Measurements from ENCODE around the gene LRRC72. TPM values are rescaled to one million over a fixed set of nuclear protein-coding genes. Genes with fewer than 3 reads are reported as not detected.
"Not testable (repeated sequence)": the region's sequence is repeated elsewhere in the genome, so short reads cannot be mapped to it uniquely, and the experiment has no call there.

LRRC72 gene
- polyA plus RNA-seq, 1 donor (not counting 4 experiments of a cell fraction or from before 2014, with no cell fraction given), result not detected

DNA sequence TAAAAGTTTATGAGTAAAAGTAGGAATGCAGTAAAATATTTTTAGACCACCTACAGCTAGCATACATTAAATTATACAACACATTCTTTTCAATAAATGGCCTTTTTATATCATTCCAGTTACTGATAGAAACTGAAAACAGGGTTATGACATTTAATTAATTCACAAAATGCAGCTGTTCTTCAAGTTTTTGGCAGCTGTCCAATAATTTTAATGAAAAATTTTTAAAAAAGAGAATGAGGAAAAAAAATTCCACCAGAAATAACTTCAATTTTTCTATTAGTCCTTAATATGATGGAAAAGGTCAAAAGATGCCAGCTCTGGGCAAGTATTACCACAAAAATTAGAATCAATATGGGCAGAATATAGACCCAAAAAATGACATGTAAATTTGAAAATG, 11.9 kb upstream of the LRRC72 start:
- Histone ChIP-seq H3K36me3 (ENCODE audit: control insufficient read depth in 2 of 2, extremely low read depth in 1 of 2, insufficient read depth in 2 of 2, low read length in 2 of 2) (no peaks in the 10 kb centered on the region), H3K27me3 (ENCODE audit: control insufficient read depth, extremely low read depth, insufficient read depth, low read length) (no peaks in the 10 kb centered on the region), H3K4me1 (ENCODE audit: control insufficient read depth, extremely low read depth, insufficient read depth, low read length) (no peaks in the 10 kb centered on the region), H3K4me3 (ENCODE audit: control insufficient read depth in 2 of 3, extremely low read depth in 1 of 3, insufficient read depth in 2 of 3, low read depth in 1 of 3, low read length in 3 of 3) (no peak overlapping the region), H3K9ac (ENCODE audit: control insufficient read depth, extremely low read depth, insufficient read depth, low read length) (no peak overlapping the region), H3K27ac (ENCODE audit: control insufficient read depth, insufficient read depth, low read length) (no peak overlapping the region), H3K79me2 (ENCODE audit: control insufficient read depth, insufficient read depth, low read length) (no peaks in the 10 kb centered on the region), H4K20me1 (ENCODE audit: control insufficient read depth, extremely low read depth, insufficient read depth, low read length) (no peaks in the 10 kb centered on the region), H2AFZ (ENCODE audit: control insufficient read depth, low read length) (no peak overlapping the region), H3K9me1 (ENCODE audit: control insufficient read depth, extremely low read depth, insufficient read depth, low read length) (no peaks in the 10 kb centered on the region), H3K4me2 (ENCODE audit: control insufficient read depth, extremely low read depth, insufficient read depth, low read depth, low read length) (no peak overlapping the region), H3K9me3 (ENCODE audit: control insufficient read depth, low read depth, low read length) (no peaks in the 10 kb centered on the region)
- DNase-seq (ENCODE audit: low read depth, low spot score) (no peak), FAIRE-seq (no peak)
- TF ChIP-seq CTCF (optimal IDR thresholded peaks at IDR 0.05 in 1 of 3, IDR thresholded peaks at IDR 0.05 in 1 of 3, conservative IDR thresholded peaks at IDR 0.05 in 1 of 3; ENCODE audit: extremely low read depth in 1 of 3, insufficient read depth in 2 of 3, low read length in 3 of 3) (no peak), EZH2 (IDR thresholded peaks at IDR 0.05; ENCODE audit: low read length) (no peak)
- dilution Hi-C loops (cut with MboI; ENCODE audit: extremely low pct_ligation_motif_present, low sequenced_read_pairs), result no loop called here

GRCh38 chr7:16515785-16516685, 10.6 kb upstream of the LRRC72 start:
- Histone ChIP-seq H3K4me2 (ENCODE audit: control insufficient read depth, extremely low read depth, insufficient read depth, low read depth, low read length) (no peak overlapping the region), H3K4me1 (ENCODE audit: control insufficient read depth, extremely low read depth, insufficient read depth, low read length) (no peaks in the 10 kb centered on the region), H3K27ac (ENCODE audit: control insufficient read depth, insufficient read depth, low read length) (no peak overlapping the region), H3K36me3 (ENCODE audit: control insufficient read depth in 2 of 2, extremely low read depth in 1 of 2, insufficient read depth in 2 of 2, low read length in 2 of 2) (no peaks in the 10 kb centered on the region), H4K20me1 (ENCODE audit: control insufficient read depth, extremely low read depth, insufficient read depth, low read length) (no peaks in the 10 kb centered on the region), H3K9me1 (ENCODE audit: control insufficient read depth, extremely low read depth, insufficient read depth, low read length) (no peaks in the 10 kb centered on the region), H3K4me3 (ENCODE audit: control insufficient read depth in 2 of 3, extremely low read depth in 1 of 3, insufficient read depth in 2 of 3, low read depth in 1 of 3, low read length in 3 of 3) (no peak overlapping the region), H3K27me3 (ENCODE audit: control insufficient read depth, extremely low read depth, insufficient read depth, low read length) (no peaks in the 10 kb centered on the region), H2AFZ (ENCODE audit: control insufficient read depth, low read length) (no peak overlapping the region), H3K79me2 (ENCODE audit: control insufficient read depth, insufficient read depth, low read length) (no peaks in the 10 kb centered on the region), H3K9ac (ENCODE audit: control insufficient read depth, extremely low read depth, insufficient read depth, low read length) (no peak overlapping the region), H3K9me3 (ENCODE audit: control insufficient read depth, low read depth, low read length) (no peaks in the 10 kb centered on the region)
- TF ChIP-seq CTCF (optimal IDR thresholded peaks at IDR 0.05 in 1 of 3, IDR thresholded peaks at IDR 0.05 in 1 of 3, conservative IDR thresholded peaks at IDR 0.05 in 1 of 3; ENCODE audit: extremely low read depth in 1 of 3, insufficient read depth in 2 of 3, low read length in 3 of 3) (no peak), EZH2 (IDR thresholded peaks at IDR 0.05; ENCODE audit: low read length) (no peak)
- FAIRE-seq (no peak), DNase-seq (ENCODE audit: low read depth, low spot score) (no peak)
- dilution Hi-C loops (cut with MboI; ENCODE audit: extremely low pct_ligation_motif_present, low sequenced_read_pairs), result no loop called here

- H3K27ac ChIP-seq (ENCODE audit: control insufficient read depth, insufficient read depth, low read length); H3K9me3 ChIP-seq (ENCODE audit: control insufficient read depth, low read depth, low read length); H3K27me3 ChIP-seq (ENCODE audit: control insufficient read depth, extremely low read depth, insufficient read depth, low read length); DNase-seq (ENCODE audit: low read depth, low spot score); dilution Hi-C loops (cut with MboI; ENCODE audit: extremely low pct_ligation_motif_present, low sequenced_read_pairs); FAIRE-seq; H2AFZ ChIP-seq (ENCODE audit: control insufficient read depth, low read length); H3K9me1 ChIP-seq (ENCODE audit: control insufficient read depth, extremely low read depth, insufficient read depth, low read length); H3K9ac ChIP-seq (ENCODE audit: control insufficient read depth, extremely low read depth, insufficient read depth, low read length); H3K36me3 ChIP-seq (ENCODE audit: control insufficient read depth in 2 of 2, extremely low read depth in 1 of 2, insufficient read depth in 2 of 2, low read length in 2 of 2); H3K4me3 ChIP-seq (ENCODE audit: control insufficient read depth in 2 of 3, extremely low read depth in 1 of 3, insufficient read depth in 2 of 3, low read depth in 1 of 3, low read length in 3 of 3); H3K79me2 ChIP-seq (ENCODE audit: control insufficient read depth, insufficient read depth, low read length); H3K4me1 ChIP-seq (ENCODE audit: control insufficient read depth, extremely low read depth, insufficient read depth, low read length); H4K20me1 ChIP-seq (ENCODE audit: control insufficient read depth, extremely low read depth, insufficient read depth, low read length); H3K4me2 ChIP-seq (ENCODE audit: control insufficient read depth, extremely low read depth, insufficient read depth, low read depth, low read length): not testable (repeated sequence)
These were observed 6.6 kb upstream of the LRRC72 start for GRCh38 chr7:16519985-16520384.

Data from keratinocyte (primary cell).